NCI-H1105 treated with DMSO at 0.1 percent for 48 hours (cell line): Measurements from ENCODE around the gene ANKRD23.
A peak's percentile ranks its signal among the peaks of the same experiment; 100 is the strongest.

Source experiments
- DNase-seq: peaks from one replicate; lab custom pipeline; 2025; lab: John Stamatoyannopoulos, UW

The ANKRD23 gene

GRCh38 chr2:96877042-96877451 lies 33.2 kb upstream of the ANKRD23 start:
- DNase-seq = no peak

- DNase-seq = no peak
Measured at GRCh38 chr2:96876269-96877041, 32.6 kb upstream of the ANKRD23 start.

- DNase-seq = no peak
Measured at GRCh38 chr2:96875498-96876268, 31.9 kb upstream of the ANKRD23 start.

- DNase-seq = no peak
Measured at GRCh38 chr2:96874198-96874831, 30.5 kb upstream of the ANKRD23 start.

GRCh38 chr2:96873651-96874096 lies 29.9 kb upstream of the ANKRD23 start:
- no peak for DNase-seq

- DNase-seq = no peak
Measured at GRCh38 chr2:96872591-96873349, 28.9 kb upstream of the ANKRD23 start.

GRCh38 chr2:96870626-96871255 lies 26.9 kb upstream of the ANKRD23 start:
- DNase-seq = peak; percentile 49

GRCh38 chr2:96869822-96870625 lies 26.2 kb upstream of the ANKRD23 start, which contains the start of gene SEMA4C:
SEMA4C (minus strand) TSS chr2:96870080; CDS start chr2:96867886, 2,194 bp downstream.
- DNase-seq = peak; percentile 16

GRCh38 chr2:96869281-96869821 lies 25.5 kb upstream of the ANKRD23 start:
- no peak for DNase-seq

GRCh38 chr2:96868555-96869280 lies 24.9 kb upstream of the ANKRD23 start:
- DNase-seq = peak; percentile 50

- DNase-seq = no peak
Measured at GRCh38 chr2:96867756-96868554, 24.1 kb upstream of the ANKRD23 start.

GRCh38 chr2:96866986-96867755 lies 23.4 kb upstream of the ANKRD23 start:
- DNase-seq = no peak

- no peak for DNase-seq
Measured at GRCh38 chr2:96866586-96866985, 22.8 kb upstream of the ANKRD23 start.

GRCh38 chr2:96866149-96866548 lies 22.3 kb upstream of the ANKRD23 start:
- no peak for DNase-seq

GRCh38 chr2:96865654-96866053 lies 21.8 kb upstream of the ANKRD23 start:
- no peak for DNase-seq

GRCh38 chr2:96864343-96865091 lies 20.7 kb upstream of the ANKRD23 start:
- DNase-seq = no peak
